Stimulated activated CD8-positive, alpha-beta memory T cell treated with anti-CD3 and anti-CD28 coated beads, Interleukin-12 subunit alpha, Interleukin-12 subunit beta, amount 100 ng/mL, for 4 hours (primary cell): ENCODE measurements around the gene ATP6V1B1.

ENCODE experiments used
- DNase-seq: peaks from one replicate; pipeline ENCODE4 v3.0.0-alpha.2; 2020; ENCODE audit warnings: low read depth

The ATP6V1B1 gene

GRCh38 chr2:70944111-70944690 lies 8.5 kb downstream of the ATP6V1B1 start:
- no peak for DNase-seq

- DNase-seq = no peak
These were observed 11.2 kb downstream of the ATP6V1B1 start for GRCh38 chr2:70946832-70947442.

GRCh38 chr2:70947556-70948184 lies 12.0 kb downstream of the ATP6V1B1 start:
- no peak for DNase-seq

- DNase-seq = peak; percentile 58
These were observed 12.8 kb downstream of the ATP6V1B1 start for GRCh38 chr2:70948337-70949003.

GRCh38 chr2:70949086-70949485 lies 13.4 kb downstream of the ATP6V1B1 start:
- DNase-seq = no peak

GRCh38 chr2:70954886-70955285 lies 19.2 kb downstream of the ATP6V1B1 start:
- no peak for DNase-seq

- DNase-seq = no peak
These were observed 20.4 kb downstream of the ATP6V1B1 start for GRCh38 chr2:70956141-70956540.

GRCh38 chr2:70957798-70958197 lies 22.1 kb downstream of the ATP6V1B1 start:
- DNase-seq = no peak

- DNase-seq = no peak
These were observed 23.1 kb downstream of the ATP6V1B1 start for GRCh38 chr2:70958759-70959158.

GRCh38 chr2:70959271-70959761 lies 23.6 kb downstream of the ATP6V1B1 start:
- DNase-seq = no peak

- DNase-seq = no peak
These were observed 24.4 kb downstream of the ATP6V1B1 start for GRCh38 chr2:70959851-70960832.

GRCh38 chr2:70960833-70961647 lies 25.3 kb downstream of the ATP6V1B1 start:
- no peak for DNase-seq

- no peak for DNase-seq
These were observed 25.9 kb downstream of the ATP6V1B1 start for GRCh38 chr2:70961648-70961994.

- DNase-seq = no peak
These were observed 26.6 kb downstream of the ATP6V1B1 start for GRCh38 chr2:70962211-70962884.

- no peak for DNase-seq
These were observed 27.5 kb downstream of the ATP6V1B1 start for GRCh38 chr2:70962885-70963878.

- no peak for DNase-seq
These were observed 28.4 kb downstream of the ATP6V1B1 start for GRCh38 chr2:70964133-70964532.

GRCh38 chr2:70964596-70965386 lies 29.1 kb downstream of the ATP6V1B1 start:
- DNase-seq = peak; percentile 70

- DNase-seq = no peak
These were observed 29.8 kb downstream of the ATP6V1B1 start for GRCh38 chr2:70965506-70965905.
